ENCODE measurements around the gene SLC9A1.

SLC9A1 gene

GRCh38 chr1:27157194-27157593 lies 2.3 kb upstream of the SLC9A1 start:
- Histone ChIP-seq H3K27me3 (ENCODE audit: insufficient read depth, poor library complexity, severe bottlenecking) (no peaks in the 10 kb centered on the region), H3K27ac (ENCODE audit: poor library complexity, severe bottlenecking) (no peak overlapping the region), H3K4me3 (ENCODE audit: severe bottlenecking) (no peak overlapping the region), H3K9me3 (ENCODE audit: severe bottlenecking) (no peaks in the 10 kb centered on the region), H3K36me3 (ENCODE audit: low read depth) (peaks cover 5% of the 10 kb centered on the region), H3K4me1 (ENCODE audit: insufficient read depth, poor library complexity, severe bottlenecking) (no peaks in the 10 kb centered on the region)
- ATAC-seq (ENCODE audit: low read depth) (no peak), DNase-seq (ENCODE audit: low spot score) (no peak)
- no peak for TF ChIP-seq CTCF (IDR thresholded peaks at IDR 0.05; ENCODE audit: poor library complexity, severe bottlenecking)

GRCh38 chr1:27154469-27154990 lies 395 bp downstream of the SLC9A1 start:
- no peaks in the 10 kb centered on the region for H3K9me3 ChIP-seq (ENCODE audit: severe bottlenecking)
- peak overlapping the region; percentile 62 for H3K4me3 ChIP-seq (ENCODE audit: severe bottlenecking)
- peaks cover 18% of the 10 kb centered on the region for H3K36me3 ChIP-seq (ENCODE audit: low read depth)
- no peak for DNase-seq (ENCODE audit: low spot score)
- peaks cover 13% of the 10 kb centered on the region for H3K4me1 ChIP-seq (ENCODE audit: insufficient read depth, poor library complexity, severe bottlenecking)
- H3K27ac ChIP-seq (ENCODE audit: poor library complexity, severe bottlenecking), result peak overlapping the region; percentile 68
- peak; percentile 2; the same call in 1 of the 3 replicates for ATAC-seq (ENCODE audit: low read depth)
- H3K27me3 ChIP-seq (ENCODE audit: insufficient read depth, poor library complexity, severe bottlenecking), result no peaks in the 10 kb centered on the region
- no peak for TF ChIP-seq CTCF (IDR thresholded peaks at IDR 0.05; ENCODE audit: poor library complexity, severe bottlenecking)

GRCh38 chr1:27153927-27154358 lies 982 bp downstream of the SLC9A1 start:
- peak overlapping the region; percentile 62 for H3K4me3 ChIP-seq (ENCODE audit: severe bottlenecking)
- peaks cover 13% of the 10 kb centered on the region for H3K4me1 ChIP-seq (ENCODE audit: insufficient read depth, poor library complexity, severe bottlenecking)
- DNase-seq (ENCODE audit: low spot score) (no peak), ATAC-seq (ENCODE audit: low read depth) (no peak)
- TF ChIP-seq CTCF (IDR thresholded peaks at IDR 0.05; ENCODE audit: poor library complexity, severe bottlenecking), result no peak
- H3K9me3 ChIP-seq (ENCODE audit: severe bottlenecking), result no peaks in the 10 kb centered on the region
- no peaks in the 10 kb centered on the region for H3K27me3 ChIP-seq (ENCODE audit: insufficient read depth, poor library complexity, severe bottlenecking)
- peak overlapping the region; percentile 68 for H3K27ac ChIP-seq (ENCODE audit: poor library complexity, severe bottlenecking)
- H3K36me3 ChIP-seq (ENCODE audit: low read depth), result peaks cover 18% of the 10 kb centered on the region

- H3K27me3 ChIP-seq (ENCODE audit: insufficient read depth, poor library complexity, severe bottlenecking), result no peaks in the 10 kb centered on the region
- H3K9me3 ChIP-seq (ENCODE audit: severe bottlenecking), result no peaks in the 10 kb centered on the region
- DNase-seq (ENCODE audit: low spot score) (no peak), ATAC-seq (ENCODE audit: low read depth) (no peak; the same call in 1 of the 3 replicates)
- H3K4me3 ChIP-seq (ENCODE audit: severe bottlenecking), result peak overlapping the region; percentile 62
- peaks cover 13% of the 10 kb centered on the region for H3K4me1 ChIP-seq (ENCODE audit: insufficient read depth, poor library complexity, severe bottlenecking)
- H3K27ac ChIP-seq (ENCODE audit: poor library complexity, severe bottlenecking), result peak overlapping the region; percentile 68
- no peak for TF ChIP-seq CTCF (IDR thresholded peaks at IDR 0.05; ENCODE audit: poor library complexity, severe bottlenecking)
- H3K36me3 ChIP-seq (ENCODE audit: low read depth), result peaks cover 21% of the 10 kb centered on the region
Observed at GRCh38 chr1:27153549-27153886, 1.4 kb downstream of the SLC9A1 start.

- DNase-seq (ENCODE audit: low spot score), result no peak
- peaks cover 13% of the 10 kb centered on the region for H3K4me1 ChIP-seq (ENCODE audit: insufficient read depth, poor library complexity, severe bottlenecking)
- H3K27ac ChIP-seq (ENCODE audit: poor library complexity, severe bottlenecking), result peak overlapping the region; percentile 68
- ATAC-seq (ENCODE audit: low read depth), result peak; percentile 48
- H3K9me3 ChIP-seq (ENCODE audit: severe bottlenecking), result no peaks in the 10 kb centered on the region
- TF ChIP-seq CTCF (IDR thresholded peaks at IDR 0.05; ENCODE audit: poor library complexity, severe bottlenecking), result no peak
- peaks cover 24% of the 10 kb centered on the region for H3K36me3 ChIP-seq (ENCODE audit: low read depth)
- no peaks in the 10 kb centered on the region for H3K27me3 ChIP-seq (ENCODE audit: insufficient read depth, poor library complexity, severe bottlenecking)
- peak overlapping the region; percentile 62 for H3K4me3 ChIP-seq (ENCODE audit: severe bottlenecking)
Observed at GRCh38 chr1:27152829-27153548, 1.9 kb downstream of the SLC9A1 start.

Measured in RWPE2 (cell line).